ENCODE results near the gene CEACAM4.

- TF ChIP-seq CTCF (conservative IDR thresholded peaks at IDR 0.05; ENCODE audit: low read length) (no peak), EZH2phosphoT487 (IDR thresholded peaks at IDR 0.05; ENCODE audit: borderline replicate concordance) (no peak)
Measured at GRCh38 chr19:41604831-41605230, 22.0 kb downstream of the CEACAM4 start.
